ENCODE data around the gene HIPK4. TPM values are rescaled to one million over a fixed set of nuclear protein-coding genes. Genes with fewer than 3 reads are reported as not detected.

HIPK4 gene
- total RNA-seq, 1 experiment from 2014 or later: not detected

DNA sequence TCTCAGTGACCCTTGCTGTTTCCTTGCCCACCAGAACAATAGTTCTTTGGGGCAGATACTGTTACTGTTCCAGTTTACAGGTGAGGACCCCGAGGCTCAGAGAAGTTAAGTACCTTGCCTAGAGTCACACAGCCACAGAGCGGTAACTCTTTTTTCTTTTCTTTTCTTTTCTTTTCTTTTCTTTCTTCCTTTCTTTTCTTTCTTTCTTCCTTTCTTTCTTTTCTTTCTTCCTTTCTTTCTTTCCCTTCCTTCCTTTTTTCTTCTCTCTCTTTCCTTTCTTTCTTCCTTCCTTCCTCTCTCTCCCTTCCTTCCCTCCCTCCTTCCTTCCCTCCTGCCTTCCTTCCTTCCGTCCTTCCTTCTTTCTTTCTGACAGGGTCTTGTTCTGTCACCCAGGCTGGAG is 28.1 kb upstream of the HIPK4 start:
- ChIA-PET CTCF (no interaction called here), POLR2A (no interaction called here)
- H3K4me3 ChIP-seq (ENCODE audit: low read depth, low read length): no peak overlapping the region
- BruUV-seq (replicated peaks): no TSS peak
- H3K9me3 ChIP-seq: no peaks in the 10 kb centered on the region
- 0 out of 2 replicates have a peak, but pooled peaks cover 4% of the 10 kb centered on the region for H3K4me1 ChIP-seq
- peaks cover 7% of the 10 kb centered on the region for H3K4me1 Mint-ChIP-seq (ENCODE audit: low read depth, unreplicated experiment)
- no peaks in the 10 kb centered on the region; the same call in 1 of the 2 replicates for H3K36me3 ChIP-seq (ENCODE audit: control insufficient read depth, insufficient read depth, low read length)
- no peaks in the 10 kb centered on the region for H3K27me3 Mint-ChIP-seq (ENCODE audit: insufficient read depth, unreplicated experiment)
- peaks cover 8% of the 10 kb centered on the region for H3K36me3 Mint-ChIP-seq (ENCODE audit: insufficient read depth, unreplicated experiment)
- no peak for DNase-seq
- H3K27me3 ChIP-seq (replicated peaks; ENCODE audit: control insufficient read depth, insufficient read depth, low read length): no peaks in the 10 kb centered on the region
- TF ChIP-seq, protein P1, sequence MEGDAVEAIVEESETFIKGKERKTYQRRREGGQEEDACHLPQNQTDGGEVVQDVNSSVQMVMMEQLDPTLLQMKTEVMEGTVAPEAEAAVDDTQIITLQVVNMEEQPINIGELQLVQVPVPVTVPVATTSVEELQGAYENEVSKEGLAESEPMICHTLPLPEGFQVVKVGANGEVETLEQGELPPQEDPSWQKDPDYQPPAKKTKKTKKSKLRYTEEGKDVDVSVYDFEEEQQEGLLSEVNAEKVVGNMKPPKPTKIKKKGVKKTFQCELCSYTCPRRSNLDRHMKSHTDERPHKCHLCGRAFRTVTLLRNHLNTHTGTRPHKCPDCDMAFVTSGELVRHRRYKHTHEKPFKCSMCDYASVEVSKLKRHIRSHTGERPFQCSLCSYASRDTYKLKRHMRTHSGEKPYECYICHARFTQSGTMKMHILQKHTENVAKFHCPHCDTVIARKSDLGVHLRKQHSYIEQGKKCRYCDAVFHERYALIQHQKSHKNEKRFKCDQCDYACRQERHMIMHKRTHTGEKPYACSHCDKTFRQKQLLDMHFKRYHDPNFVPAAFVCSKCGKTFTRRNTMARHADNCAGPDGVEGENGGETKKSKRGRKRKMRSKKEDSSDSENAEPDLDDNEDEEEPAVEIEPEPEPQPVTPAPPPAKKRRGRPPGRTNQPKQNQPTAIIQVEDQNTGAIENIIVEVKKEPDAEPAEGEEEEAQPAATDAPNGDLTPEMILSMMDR (IDR thresholded peaks at IDR 0.05; ENCODE audit: insufficient read depth in 1 of 2, low read depth in 1 of 2, low read length in 1 of 2, severe bottlenecking in 1 of 2, unreplicated experiment in 1 of 2): no peak
- H3K27ac Mint-ChIP-seq (ENCODE audit: unreplicated experiment): no peak overlapping the region
- H3K4me3 Mint-ChIP-seq (ENCODE audit: unreplicated experiment): no peak overlapping the region
- intact Hi-C loops (cut with micrococcal nuclease; ENCODE audit: unreplicated experiment): no loop called here
- H3K9me3 Mint-ChIP-seq (ENCODE audit: unreplicated experiment): no peaks in the 10 kb centered on the region

DNA sequence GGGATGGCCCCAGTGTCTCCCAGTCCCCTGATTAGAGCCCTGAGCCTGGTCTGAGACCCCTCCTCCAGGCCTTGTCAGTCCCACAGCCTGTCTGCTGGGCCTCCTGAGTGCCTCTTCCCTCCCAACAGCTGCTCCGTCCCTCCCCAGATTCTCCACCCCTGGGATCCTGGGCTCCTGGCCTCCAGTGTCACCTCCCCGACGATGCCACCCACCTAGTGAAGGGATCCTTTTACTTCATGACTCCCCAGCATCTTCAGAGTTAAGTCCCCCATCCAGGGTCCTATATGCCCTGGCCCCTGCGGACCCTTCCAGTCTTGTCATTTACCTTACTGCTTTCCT is 27.6 kb upstream of the HIPK4 start:
- ChIA-PET CTCF (no interaction called here), POLR2A (no interaction called here)
- Mint-ChIP-seq H3K4me1 (ENCODE audit: low read depth, unreplicated experiment) (peaks cover 7% of the 10 kb centered on the region), H3K27ac (ENCODE audit: unreplicated experiment) (no peak overlapping the region), H3K4me3 (ENCODE audit: unreplicated experiment) (no peak overlapping the region), H3K9me3 (ENCODE audit: unreplicated experiment) (no peaks in the 10 kb centered on the region), H3K36me3 (ENCODE audit: insufficient read depth, unreplicated experiment) (peaks cover 8% of the 10 kb centered on the region), H3K27me3 (ENCODE audit: insufficient read depth, unreplicated experiment) (no peaks in the 10 kb centered on the region)
- DNase-seq: no peak
- Histone ChIP-seq H3K36me3 (ENCODE audit: control insufficient read depth, insufficient read depth, low read length) (no peaks in the 10 kb centered on the region), H3K27me3 (replicated peaks; ENCODE audit: control insufficient read depth, insufficient read depth, low read length) (no peaks in the 10 kb centered on the region), H3K4me1 (0 out of 2 replicates have a peak, but pooled peaks cover 4% of the 10 kb centered on the region), H3K9me3 (no peaks in the 10 kb centered on the region), H3K4me3 (ENCODE audit: low read depth, low read length) (no peak overlapping the region)
- BruUV-seq (replicated peaks): no TSS peak
- TF ChIP-seq, protein P1 (IDR thresholded peaks at IDR 0.05; ENCODE audit: insufficient read depth in 1 of 2, low read depth in 1 of 2, low read length in 1 of 2, severe bottlenecking in 1 of 2, unreplicated experiment in 1 of 2): no peak
- intact Hi-C loops (cut with micrococcal nuclease; ENCODE audit: unreplicated experiment): no loop called here

DNA sequence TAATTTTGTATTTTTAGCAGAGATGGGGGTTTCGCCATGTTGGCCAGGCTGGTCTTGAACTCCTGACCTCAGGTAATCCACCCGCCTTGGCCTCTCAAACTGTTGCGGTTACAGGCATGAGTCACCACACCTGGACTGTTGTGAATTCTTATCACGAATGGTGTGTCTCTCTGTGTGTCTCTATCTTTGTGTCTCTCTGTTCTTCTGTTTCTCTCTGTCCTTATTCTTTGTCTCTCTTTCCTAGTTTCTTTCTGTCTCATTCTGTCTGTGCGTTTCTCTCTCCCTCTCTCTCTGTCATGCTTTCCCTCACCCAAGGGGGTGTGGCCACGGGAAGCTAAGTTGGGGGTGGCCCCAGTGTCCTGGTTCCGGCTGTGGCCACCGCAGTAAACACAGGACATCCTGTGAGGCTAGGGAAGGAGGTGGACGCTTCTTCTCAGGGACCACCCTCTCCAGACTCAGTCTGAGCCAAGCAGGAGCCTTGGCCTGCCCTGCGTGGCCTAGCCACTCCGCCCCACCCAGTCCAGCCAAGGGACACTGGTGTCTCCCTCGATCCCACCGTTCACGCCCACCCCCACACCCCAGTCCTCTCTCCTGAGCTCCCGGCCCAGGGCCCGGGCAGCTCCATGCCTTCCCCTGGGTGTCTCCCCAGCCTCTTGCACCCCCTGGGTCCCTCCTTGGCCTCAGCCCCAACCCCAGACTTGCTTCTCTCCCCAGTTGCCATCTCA is 27.1 kb upstream of the HIPK4 start:
- POLR2A ChIA-PET: interaction anchor here (1.5 kb wide), 1 partner anchor 9 kb away, joined by 3 read pairs; no protein-coding TSS in a partner anchor
- no peak for DNase-seq
- H3K4me3 ChIP-seq (ENCODE audit: low read depth, low read length): no peak overlapping the region

More for the DNA sequence above, 27.1 kb upstream of the HIPK4 start:
- no peaks in the 10 kb centered on the region for H3K9me3 Mint-ChIP-seq (ENCODE audit: unreplicated experiment)
- 0 out of 2 replicates have a peak, but pooled peaks cover 4% of the 10 kb centered on the region for H3K4me1 ChIP-seq
- CTCF ChIA-PET: interaction anchor here (0.6 kb wide), 1 partner anchor 80 kb away, joined by 3 read pairs; no protein-coding TSS in a partner anchor
- TF ChIP-seq, protein P1 (IDR thresholded peaks at IDR 0.05; ENCODE audit: insufficient read depth in 1 of 2, low read depth in 1 of 2, low read length in 1 of 2, severe bottlenecking in 1 of 2, unreplicated experiment in 1 of 2): no peak
- H3K9me3 ChIP-seq: no peaks in the 10 kb centered on the region
- BruUV-seq (replicated peaks): no TSS peak
- H3K27ac Mint-ChIP-seq (ENCODE audit: unreplicated experiment): peak overlapping the region; percentile 6
- H3K27me3 ChIP-seq (replicated peaks; ENCODE audit: control insufficient read depth, insufficient read depth, low read length): no peaks in the 10 kb centered on the region
- no peaks in the 10 kb centered on the region for H3K36me3 ChIP-seq (ENCODE audit: control insufficient read depth, insufficient read depth, low read length)
- no peaks in the 10 kb centered on the region for H3K27me3 Mint-ChIP-seq (ENCODE audit: insufficient read depth, unreplicated experiment)
- peaks cover 7% of the 10 kb centered on the region for H3K4me1 Mint-ChIP-seq (ENCODE audit: low read depth, unreplicated experiment)
- intact Hi-C loops (cut with micrococcal nuclease; ENCODE audit: unreplicated experiment): no loop called here
- no peak overlapping the region for H3K4me3 Mint-ChIP-seq (ENCODE audit: unreplicated experiment)
- H3K36me3 Mint-ChIP-seq (ENCODE audit: insufficient read depth, unreplicated experiment): peaks cover 8% of the 10 kb centered on the region
